GM12878 (cell line): Measurements from ENCODE around the gene SNX8. TPM values are rescaled to one million over a fixed set of nuclear protein-coding genes. Genes with fewer than 3 reads are reported as not detected.

Source experiments
- ATAC-seq: fragments of 200-7000 bp; cut with Tn5 transposase; 3 replicates; pipeline ENCODE4 v1.9.1; 2020; ENCODE audit warnings: mild to moderate bottlenecking, moderate library complexity
- BruUV-seq: library from RNA; stranded (reverse); fragments of 400-500 nt; replicated peaks from 2 replicates; lab custom pipeline; 2021; lab: Mats Ljungman, UMichigan
- CTCF ChIA-PET: fragments of 300-600 bp; sonication (Branson Sonifier 250); formaldehyde crosslinking; extraction: SDS; loops from one replicate; lab custom pipeline; 2021; ENCODE audit warnings: inconsistent platforms; lab: Yijun Ruan, JAX
- POLR2A ChIA-PET: fragments of 350-600 bp; formaldehyde crosslinking; extraction: SDS; loops from one replicate; lab custom pipeline; 2021; ENCODE audit warnings: inconsistent platforms; lab: Charles Lee
- RAD21 ChIA-PET: fragments of 300-600 bp; sonication (Branson Sonifier 250); formaldehyde crosslinking; loops from one replicate; lab custom pipeline; 2023; ENCODE audit warnings: antibody characterized with exemption; ENCODE audit not compliant: unreplicated experiment; lab: Charles Lee
- SMC1A ChIA-PET: fragments of 300-600 bp; sonication (Branson Sonifier 250); formaldehyde crosslinking; loops from one replicate; lab custom pipeline; 2023; ENCODE audit not compliant: unreplicated experiment, uncharacterized antibody; lab: Charles Lee
- DNase-seq: peaks from one replicate; pipeline ENCODE4 v3.0.0-alpha.2; 2011; ENCODE audit warnings: low read depth, low spot score
- FAIRE-seq: peaks from 3 replicates; lab custom pipeline; 2011; peaks lifted over from hg19 to GRCh38; lab: Jason Lieb, UNC
- H2AFZ ChIP-seq: 2 replicates; pipeline ENCODE4 v1.6.0; 2011; ENCODE audit warnings: low read depth, low read length, control low read depth; ENCODE audit not compliant: control insufficient read depth
- H3K27ac ChIP-seq: 2 replicates; pipeline ENCODE4 v1.5.1; 2011; ENCODE audit warnings: control low read depth; ENCODE audit not compliant: control insufficient read depth, insufficient read depth
- H3K27me3 ChIP-seq, 2 experiments: replicated peaks in 1 of 2; 2 replicates each; pipeline versions ENCODE4 v1.6.0 to v1.6.1; 2011; ENCODE audit warnings: low read length in 1 of 2; ENCODE audit not compliant: control insufficient read depth in 2 of 2, insufficient read depth in 2 of 2
- H3K36me3 ChIP-seq, 2 experiments: 2 replicates each; pipeline ENCODE4 v1.5.1; 2011; ENCODE audit warnings: low read length in 1 of 2; ENCODE audit not compliant: control insufficient read depth in 2 of 2, insufficient read depth in 2 of 2
- H3K4me1 ChIP-seq: 2 replicates; pipeline ENCODE4 v1.6.1; 2011; ENCODE audit warnings: mild to moderate bottlenecking, low read length, moderate library complexity, mixed read lengths; ENCODE audit not compliant: control insufficient read depth, insufficient read depth
- H3K4me2 ChIP-seq: 2 replicates; pipeline ENCODE4 v1.6.0; 2011; ENCODE audit warnings: control low read depth; ENCODE audit not compliant: control insufficient read depth, insufficient read depth
- H3K4me3 ChIP-seq: fragments of 200-600 bp; sonication (generic); 2 replicates; pipeline ENCODE4 v1.5.1; 2016
- H3K79me2 ChIP-seq: 2 replicates; pipeline ENCODE4 v1.6.0; 2011; ENCODE audit warnings: low read length; ENCODE audit not compliant: control insufficient read depth, insufficient read depth
- H3K9ac ChIP-seq: 2 replicates; pipeline ENCODE4 v1.8.0; 2011; ENCODE audit warnings: low read length, control low read depth, mixed read lengths; ENCODE audit not compliant: control insufficient read depth, insufficient read depth
- H3K9me3 ChIP-seq: replicated peaks from 3 replicates; pipeline ENCODE4 v1.5.1; 2011; ENCODE audit warnings: mild to moderate bottlenecking, low read length; ENCODE audit not compliant: control insufficient read depth, insufficient read depth
- H4K20me1 ChIP-seq: 2 replicates; pipeline ENCODE4 v1.6.0; 2011; ENCODE audit not compliant: control insufficient read depth, insufficient read depth
- JUNB ChIP-seq: IDR thresholded peaks from 2 replicates; pipeline ENCODE4 v1.6.1; 2016; ENCODE audit warnings: antibody characterized with exemption, mild to moderate bottlenecking
- MXI1 ChIP-seq: fragments of 150-350 bp; IDR thresholded peaks from 2 replicates; pipeline ENCODE4 v1.6.1; 2011; ENCODE audit warnings: low read depth, mild to moderate bottlenecking, inconsistent platforms, low read length, improper control_type of control experiment
- RAD21 ChIP-seq: IDR thresholded peaks from 2 replicates; pipeline ENCODE4 v1.6.1; 2011; ENCODE audit warnings: mild to moderate bottlenecking, low read depth, low read length, moderate library complexity; ENCODE audit not compliant: insufficient read depth
- RELB ChIP-seq: fragments of 450-650 bp; IDR thresholded peaks from 2 replicates; pipeline ENCODE4 v1.6.1; 2017; ENCODE audit warnings: low read depth, mild to moderate bottlenecking, moderate library complexity
- ZNF24 ChIP-seq: fragments of 450-650 bp; IDR thresholded peaks from 2 replicates; pipeline ENCODE4 v1.6.1; 2017; ENCODE audit warnings: antibody characterized with exemption, mild to moderate bottlenecking
- WGBS: methylation state at CpG from one replicate; pipeline ENCODE4 v1.1.6; 2016; ENCODE audit warnings: low lambda C conversion rate; ENCODE audit not compliant: insufficient replicate concordance, insufficient coverage; ENCODE audit errors: missing lambda C conversion rate; 5-methylcytosine and 5-hydroxymethylcytosine counted together
- in situ Hi-C: fragments of 300-500 bp; cut with MboI; formaldehyde crosslinking; loops from 9 replicates; pipeline ENCODE4 v1.14.3; 2018; ENCODE audit warnings: mixed read lengths
- intact Hi-C: fragments of 100-400 bp; cut with micrococcal nuclease; formaldehyde crosslinking; loops from one replicate; pipeline ENCODE4 v1.14.2; 2022; ENCODE audit not compliant: unreplicated experiment
- polyA plus RNA-seq, 11 experiments: library from polyadenylated mRNA; depleted of rRNA in 4 of 11; unstranded in 6 of 11; stranded (reverse) in 5 of 11; fragments of >200 nt; fragmentation: Nextera tagmentation in 4 of 11; fragmentation: Illumina TruSeq in 1 of 11; extraction: Ambion mirVana in 4 of 11; extraction: Trizol in 1 of 11; gene quantifications; 1 replicate in 1 of 11; 2 replicates in 10 of 11; pipeline versions ENCODE4 v1.2.1 to v1.2.3, GENCODE V29; 2011 to 2016; ENCODE audit warnings: inconsistent platforms in 2 of 11, missing spikeins in 2 of 11, low read depth in 1 of 11
- total RNA-seq, 4 experiments: library from RNA; depleted of rRNA in 3 of 4; stranded (reverse); fragments of >200 nt in 3 of 4; fragmentation: Illumina TruSeq in 1 of 4; extraction: Trizol in 1 of 4; gene quantifications; 2 replicates each; pipeline versions ENCODE4 v1.2.1 to v1.2.3, GENCODE V29; 2013 to 2021

SNX8 gene
- total and polyA plus RNA-seq, 10 of the 15 experiments (the other 5 are each of a cell fraction or from before 2014, with no cell fraction given) = 6.4 to 210 (median 97.6) TPM

GRCh38 chr7:2316578-2316977 lies 2.3 kb upstream of the SNX8 start:
- 100% methylated on average over 1 of the region's 1 CpG for WGBS
- no peak overlapping the region for H3K4me2 ChIP-seq
- CTCF ChIA-PET = no interaction called here
- FAIRE-seq (no peak), DNase-seq (no peak), ATAC-seq (no peak)
- no peaks in the 10 kb centered on the region for H3K9me3 ChIP-seq
- in situ Hi-C loops = no loop called here
- no peaks in the 10 kb centered on the region for H3K36me3 ChIP-seq
- SMC1A ChIA-PET = no interaction called here
- H3K79me2 ChIP-seq = peaks cover 23% of the 10 kb centered on the region
- H2AFZ ChIP-seq = no peak overlapping the region
- H3K27me3 ChIP-seq = no peaks in the 10 kb centered on the region
- peaks cover 4% of the 10 kb centered on the region for H3K4me1 ChIP-seq
- H3K27ac ChIP-seq = no peak overlapping the region
- H3K4me3 ChIP-seq = no peak overlapping the region
- intact Hi-C loops = no loop called here
- no peak for TF ChIP-seq MXI1
- TF ChIP-seq RAD21 = no peak
- TF ChIP-seq ZNF24 = peak; percentile 89
- no peak for TF ChIP-seq JUNB
- RAD21 ChIA-PET = no interaction called here
- H4K20me1 ChIP-seq = no peaks in the 10 kb centered on the region
- POLR2A ChIA-PET = no interaction called here
- no TSS peak for BruUV-seq
- no peak overlapping the region for H3K9ac ChIP-seq

GRCh38 chr7:2315787-2316186 lies 1.5 kb upstream of the SNX8 start:
- 60% methylated on average over 1 of the region's 1 CpG for WGBS
- SMC1A ChIA-PET = no interaction called here
- ATAC-seq (no peak), DNase-seq (no peak), FAIRE-seq (no peak)
- no peaks in the 10 kb centered on the region for H3K9me3 ChIP-seq
- H3K9ac ChIP-seq = no peak overlapping the region
- no peaks in the 10 kb centered on the region for H4K20me1 ChIP-seq
- H2AFZ ChIP-seq = no peak overlapping the region
- H3K79me2 ChIP-seq = peaks cover 30% of the 10 kb centered on the region
- no peak overlapping the region for H3K27ac ChIP-seq
- intact Hi-C loops (loop anchor here (2.0 kb wide), 1 partner anchor 39 kb away; the partner anchor contains the start of gene EIF3B), in situ Hi-C loops (no loop called here)
- H3K27me3 ChIP-seq = no peaks in the 10 kb centered on the region
- H3K36me3 ChIP-seq = no peaks in the 10 kb centered on the region
- POLR2A ChIA-PET = no interaction called here
- no TSS peak for BruUV-seq
- CTCF ChIA-PET = no interaction called here
- no peak overlapping the region for H3K4me3 ChIP-seq
- peak; percentile 94 for TF ChIP-seq ZNF24
- no peak for TF ChIP-seq RELB
- RAD21 ChIA-PET = no interaction called here
- peaks cover 10% of the 10 kb centered on the region for H3K4me1 ChIP-seq
- H3K4me2 ChIP-seq = no peak overlapping the region
